PC-3 (cell line): ENCODE data around the gene RNF208. TPM values are rescaled to one million over a fixed set of nuclear protein-coding genes. Genes with fewer than 3 reads are reported as not detected.

Experiments
- ATAC-seq: fragments of 200-7000 bp; cut with Tn5 transposase; 2 replicates; pipeline ENCODE4 v1.9.1; 2020; ENCODE audit warnings: mild to moderate bottlenecking, moderate library complexity
- BruUV-seq: library from RNA; stranded (reverse); fragments of 400-500 nt; replicated peaks from 2 replicates; lab custom pipeline; 2021; lab: Mats Ljungman, UMichigan
- CTCF ChIA-PET: fragments of 300-600 bp; sonication (Branson Sonifier 250); formaldehyde crosslinking; loops from one replicate; lab custom pipeline; 2022; ENCODE audit warnings: antibody characterized with exemption; lab: Charles Lee
- POLR2A ChIA-PET: fragments of 300-600 bp; sonication (Branson Sonifier 250); formaldehyde crosslinking; loops from one replicate; lab custom pipeline; 2022; ENCODE audit warnings: antibody characterized with exemption; ENCODE audit not compliant: unreplicated experiment; lab: Charles Lee
- DNase-seq: peaks from one replicate; pipeline ENCODE4 v3.0.0-alpha.2; 2015
- H2AFZ ChIP-seq: fragments of 300-600 bp; sonication (generic); 2 replicates; pipeline ENCODE4 v1.6.0; 2016; ENCODE audit warnings: antibody characterized with exemption, low read length
- H3F3A ChIP-seq: fragments of 300-600 bp; sonication (generic); one replicate; pipeline ENCODE4 v1.6.0; 2017; ENCODE audit warnings: antibody characterized with exemption, low read length, control low read depth, mild to moderate bottlenecking; ENCODE audit not compliant: unreplicated experiment
- H3K27ac ChIP-seq: fragments of 300-600 bp; sonication (generic); 2 replicates; pipeline ENCODE4 v1.5.1; 2016; ENCODE audit warnings: mild to moderate bottlenecking, low read length
- H3K27me3 ChIP-seq: fragments of 300-600 bp; sonication (generic); 2 replicates; pipeline ENCODE4 v1.6.1; 2016; ENCODE audit warnings: low read length, mixed read lengths
- H3K36me3 ChIP-seq: fragments of 300-600 bp; sonication (generic); 2 replicates; pipeline ENCODE4 v1.6.1; 2016; ENCODE audit warnings: low read depth, mixed run types, low read length, mixed read lengths
- H3K4me1 ChIP-seq: fragments of 300-600 bp; sonication (generic); 2 replicates; pipeline ENCODE4 v1.5.1; 2016; ENCODE audit warnings: low read length; ENCODE audit not compliant: insufficient read depth
- H3K4me2 ChIP-seq: fragments of 300-600 bp; sonication (generic); 2 replicates; pipeline ENCODE4 v1.6.0; 2016; ENCODE audit warnings: low read length
- H3K4me3 ChIP-seq: fragments of 300-600 bp; sonication (generic); 2 replicates; pipeline ENCODE4 v1.5.1; 2016; ENCODE audit warnings: mild to moderate bottlenecking, low read length, mixed read lengths
- H3K79me2 ChIP-seq: fragments of 300-600 bp; sonication (generic); 2 replicates; pipeline ENCODE4 v1.6.1; 2017; ENCODE audit warnings: low read length, mixed read lengths
- H3K9ac ChIP-seq: fragments of 300-600 bp; sonication (generic); 2 replicates; pipeline ENCODE4 v1.6.0; 2016; ENCODE audit warnings: mild to moderate bottlenecking, low read length
- H3K9me2 ChIP-seq: fragments of 300-600 bp; sonication (generic); replicated peaks from 2 replicates; pipeline ENCODE4 v1.6.1; 2016; ENCODE audit warnings: mixed run types, low read length, mixed read lengths
- H3K9me3 ChIP-seq: fragments of 300-600 bp; sonication (generic); 2 replicates; pipeline ENCODE4 v1.6.1; 2016; ENCODE audit warnings: low read length, mixed read lengths
- H4K20me1 ChIP-seq: fragments of 300-600 bp; sonication (generic); 2 replicates; pipeline ENCODE4 v1.6.1; 2016; ENCODE audit warnings: low read length, mixed read lengths
- CTCF ChIP-seq: fragments of 300-600 bp; sonication (generic); conservative IDR thresholded peaks from 2 replicates; pipeline ENCODE4 v1.5.1; 2017; ENCODE audit warnings: antibody characterized with exemption, low read depth, mild to moderate bottlenecking, low read length
- EZH2 ChIP-seq: fragments of 300-600 bp; sonication (generic); IDR thresholded peaks from one replicate; pipeline ENCODE4 v1.6.1; 2017; ENCODE audit warnings: antibody characterized with exemption, mild to moderate bottlenecking, low read length; ENCODE audit not compliant: unreplicated experiment
- EZH2phosphoT487 ChIP-seq: fragments of 300-600 bp; sonication (generic); IDR thresholded peaks from 2 replicates; pipeline ENCODE4 v1.6.1; 2018; ENCODE audit warnings: mild to moderate bottlenecking, antibody characterized with exemption, low read length, borderline replicate concordance
- intact Hi-C: fragments of 100-400 bp; cut with micrococcal nuclease; formaldehyde crosslinking; loops from 2 replicates; pipeline ENCODE4 v1.9.0; 2023
- total RNA-seq: library from RNA; depleted of rRNA; stranded (reverse); fragments of >200 nt; gene quantifications from 2 replicates; pipeline ENCODE4 v1.2.3, GENCODE V29; 2014

RNF208 gene
- total RNA-seq, 1 experiment from 2014 or later: 1.7 TPM

GRCh38 chr9:137183980-137184595 is 38.0 kb downstream of the RNF208 start:
- Histone ChIP-seq H3K4me2 (no peak overlapping the region), H3K27me3 (no peaks in the 10 kb centered on the region), H3K4me3 (no peak overlapping the region), H3K9ac (no peak overlapping the region), H3K9me2 (no peaks in the 10 kb centered on the region), H2AFZ (no peak overlapping the region), H3K36me3 (no peaks in the 10 kb centered on the region), H3K4me1 (peaks cover 15% of the 10 kb centered on the region), H3K9me3 (no peaks in the 10 kb centered on the region), H4K20me1 (no peaks in the 10 kb centered on the region), H3F3A (no peaks in the 10 kb centered on the region), H3K27ac (no peak overlapping the region), H3K79me2 (peaks cover 28% of the 10 kb centered on the region)
- DNase-seq (no peak), ATAC-seq (no peak)
- CTCF ChIA-PET: no interaction called here
- BruUV-seq: no TSS peak
- intact Hi-C loops: no loop called here
- TF ChIP-seq EZH2phosphoT487 (no peak), CTCF (no peak), EZH2 (no peak)
- POLR2A ChIA-PET: no interaction called here

- POLR2A ChIA-PET: no interaction called here
- peaks cover 22% of the 10 kb centered on the region for H3K79me2 ChIP-seq
- BruUV-seq: no TSS peak
- no peaks in the 10 kb centered on the region for H3K9me2 ChIP-seq
- H3K4me3 ChIP-seq: no peak overlapping the region
- no peaks in the 10 kb centered on the region for H4K20me1 ChIP-seq
- CTCF ChIA-PET: no interaction called here
- no peak overlapping the region for H3K27ac ChIP-seq
- no peaks in the 10 kb centered on the region for H3K36me3 ChIP-seq
- H3K9me3 ChIP-seq: no peaks in the 10 kb centered on the region
- no peaks in the 10 kb centered on the region for H3F3A ChIP-seq
- H3K9ac ChIP-seq: no peak overlapping the region
- intact Hi-C loops: no loop called here
- ATAC-seq (no peak), DNase-seq (no peak)
- no peak overlapping the region for H2AFZ ChIP-seq
- peaks cover 15% of the 10 kb centered on the region for H3K4me1 ChIP-seq
- no peaks in the 10 kb centered on the region for H3K27me3 ChIP-seq
- no peak for TF ChIP-seq CTCF
- no peak for TF ChIP-seq EZH2
- no peak for TF ChIP-seq EZH2phosphoT487
- H3K4me2 ChIP-seq: no peak overlapping the region
Measured at GRCh38 chr9:137182836-137183235, 39.2 kb downstream of the RNF208 start.

- no peak for DNase-seq
- intact Hi-C loops: no loop called here
Measured at GRCh38 chr9:137181680-137182079, 40.4 kb downstream of the RNF208 start.

More at GRCh38 chr9:137181680-137182079, 40.4 kb downstream of the RNF208 start:
- no peak overlapping the region for H2AFZ ChIP-seq
- no peaks in the 10 kb centered on the region for H3K36me3 ChIP-seq
- no peaks in the 10 kb centered on the region for H3K9me3 ChIP-seq
- H3K4me1 ChIP-seq: peaks cover 6% of the 10 kb centered on the region; the same call in 1 of the 2 replicates
- TF ChIP-seq CTCF (no peak), EZH2phosphoT487 (no peak), EZH2 (no peak)
- no peaks in the 10 kb centered on the region for H4K20me1 ChIP-seq
- H3F3A ChIP-seq: no peaks in the 10 kb centered on the region
- H3K79me2 ChIP-seq: peaks cover 11% of the 10 kb centered on the region
- ChIA-PET POLR2A (no interaction called here), CTCF (no interaction called here)
- no TSS peak for BruUV-seq
- no peaks in the 10 kb centered on the region for H3K9me2 ChIP-seq
- no peak overlapping the region for H3K4me3 ChIP-seq
- H3K9ac ChIP-seq: no peak overlapping the region
- ATAC-seq: no peak
- H3K4me2 ChIP-seq: no peak overlapping the region
- no peak overlapping the region for H3K27ac ChIP-seq
- no peaks in the 10 kb centered on the region for H3K27me3 ChIP-seq
